ENCODE data around the gene NRGN.
A peak's percentile ranks its signal among the peaks of the same experiment; 100 is the strongest.

NRGN gene

DNA sequence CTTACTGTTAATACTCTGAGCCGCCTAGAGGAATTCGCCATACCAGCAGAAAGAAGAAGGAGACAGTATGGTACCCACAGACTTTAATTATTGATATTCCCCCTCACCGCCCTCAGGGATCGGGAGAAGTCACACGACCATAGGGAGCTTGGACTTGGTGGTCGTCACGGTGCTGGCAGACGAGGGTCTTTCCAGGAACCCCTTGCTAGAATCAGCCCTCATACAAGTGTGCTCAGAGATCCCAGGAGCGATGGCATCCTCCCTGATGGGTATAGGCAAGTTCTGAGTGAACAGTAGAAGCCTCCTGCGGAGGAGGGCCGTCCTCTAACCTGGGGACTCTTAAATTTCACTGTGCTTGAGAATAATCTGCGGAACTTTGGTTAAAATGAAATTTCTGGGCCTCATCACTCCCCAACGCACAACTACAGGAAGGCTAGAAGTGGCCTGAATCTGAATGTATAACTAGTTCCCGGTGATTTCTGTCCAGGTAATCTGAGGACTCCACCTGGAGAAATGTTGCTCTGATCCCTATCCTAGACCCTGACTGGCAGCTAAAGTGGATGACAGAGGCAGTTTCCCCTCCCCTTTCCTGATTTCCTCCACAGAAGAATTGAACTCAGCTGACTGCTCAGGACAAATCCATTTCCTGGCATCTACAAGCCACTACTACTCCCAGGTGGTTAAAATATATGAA lies 7.8 kb downstream of the NRGN start:
- no peak for DNase-seq
- Mint-ChIP-seq H3K4me1 (peaks cover 19% of the 10 kb centered on the region), H3K9me3 (no peaks in the 10 kb centered on the region), H3K27me3 (peaks cover 2% of the 10 kb centered on the region), H3K4me3 (peak overlapping the region; percentile 84), H3K36me3 (ENCODE audit: low read depth) (no peaks in the 10 kb centered on the region), H3K27ac (no peak overlapping the region)
- ATAC-seq: no peak

DNA sequence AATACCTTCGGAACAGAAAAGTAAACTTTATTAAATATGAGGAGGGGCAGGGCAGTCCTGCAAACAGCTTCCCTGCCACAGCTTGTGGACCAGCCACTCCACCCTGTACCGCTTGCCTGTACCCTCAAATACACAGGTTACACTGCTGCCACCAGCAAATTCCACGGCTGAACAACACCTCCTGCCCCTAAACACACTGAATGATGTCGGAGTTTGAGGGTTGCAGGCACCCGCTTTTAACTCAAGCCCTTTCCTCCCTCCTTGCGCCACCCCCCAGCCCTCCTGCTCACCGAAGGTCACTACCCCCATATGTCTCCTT lies 8.3 kb downstream of the NRGN start:
- no peak for ATAC-seq
- DNase-seq: no peak
- Mint-ChIP-seq H3K9me3 (no peaks in the 10 kb centered on the region), H3K4me1 (peaks cover 21% of the 10 kb centered on the region), H3K4me3 (no peak overlapping the region), H3K27me3 (peaks cover 2% of the 10 kb centered on the region), H3K36me3 (ENCODE audit: low read depth) (no peaks in the 10 kb centered on the region), H3K27ac (no peak overlapping the region)

GRCh38 chr11:124748481-124749343 lies 9.0 kb downstream of the NRGN start:
- Mint-ChIP-seq H3K27ac (no peak overlapping the region), H3K9me3 (no peaks in the 10 kb centered on the region), H3K4me1 (peaks cover 21% of the 10 kb centered on the region), H3K27me3 (peaks cover 2% of the 10 kb centered on the region), H3K36me3 (ENCODE audit: low read depth) (no peaks in the 10 kb centered on the region), H3K4me3 (no peak overlapping the region)
- ATAC-seq: no peak
- DNase-seq: no peak

GRCh38 chr11:124749912-124750311 lies 10.2 kb downstream of the NRGN start:
- Mint-ChIP-seq H3K27ac (no peak overlapping the region), H3K4me3 (no peak overlapping the region), H3K4me1 (peaks cover 21% of the 10 kb centered on the region), H3K9me3 (no peaks in the 10 kb centered on the region), H3K27me3 (peaks cover 2% of the 10 kb centered on the region), H3K36me3 (ENCODE audit: low read depth) (no peaks in the 10 kb centered on the region)
- ATAC-seq (no peak), DNase-seq (no peak)

DNA sequence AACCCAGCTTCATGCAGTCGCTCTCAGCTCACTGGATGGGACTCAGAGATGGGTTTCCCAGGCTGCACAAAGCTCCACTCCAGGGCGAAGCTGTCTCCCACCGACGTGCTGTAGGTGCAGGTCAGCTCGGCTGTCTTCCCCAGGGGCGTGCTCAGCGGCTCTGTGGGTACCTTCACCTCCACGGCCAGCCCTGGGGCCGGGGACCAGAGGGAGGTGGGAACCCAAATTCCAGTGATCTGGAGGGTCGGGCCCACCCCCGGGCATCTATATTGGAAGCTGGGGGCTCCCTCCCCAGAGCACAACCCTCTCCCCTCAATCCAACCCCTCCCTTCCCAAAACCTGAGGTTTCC lies 11.6 kb downstream of the NRGN start:
- Mint-ChIP-seq H3K27ac (no peak overlapping the region), H3K4me1 (peaks cover 19% of the 10 kb centered on the region), H3K27me3 (peaks cover 7% of the 10 kb centered on the region), H3K4me3 (no peak overlapping the region), H3K9me3 (no peaks in the 10 kb centered on the region), H3K36me3 (ENCODE audit: low read depth) (no peaks in the 10 kb centered on the region)
- no peak for DNase-seq
- ATAC-seq: no peak

DNA sequence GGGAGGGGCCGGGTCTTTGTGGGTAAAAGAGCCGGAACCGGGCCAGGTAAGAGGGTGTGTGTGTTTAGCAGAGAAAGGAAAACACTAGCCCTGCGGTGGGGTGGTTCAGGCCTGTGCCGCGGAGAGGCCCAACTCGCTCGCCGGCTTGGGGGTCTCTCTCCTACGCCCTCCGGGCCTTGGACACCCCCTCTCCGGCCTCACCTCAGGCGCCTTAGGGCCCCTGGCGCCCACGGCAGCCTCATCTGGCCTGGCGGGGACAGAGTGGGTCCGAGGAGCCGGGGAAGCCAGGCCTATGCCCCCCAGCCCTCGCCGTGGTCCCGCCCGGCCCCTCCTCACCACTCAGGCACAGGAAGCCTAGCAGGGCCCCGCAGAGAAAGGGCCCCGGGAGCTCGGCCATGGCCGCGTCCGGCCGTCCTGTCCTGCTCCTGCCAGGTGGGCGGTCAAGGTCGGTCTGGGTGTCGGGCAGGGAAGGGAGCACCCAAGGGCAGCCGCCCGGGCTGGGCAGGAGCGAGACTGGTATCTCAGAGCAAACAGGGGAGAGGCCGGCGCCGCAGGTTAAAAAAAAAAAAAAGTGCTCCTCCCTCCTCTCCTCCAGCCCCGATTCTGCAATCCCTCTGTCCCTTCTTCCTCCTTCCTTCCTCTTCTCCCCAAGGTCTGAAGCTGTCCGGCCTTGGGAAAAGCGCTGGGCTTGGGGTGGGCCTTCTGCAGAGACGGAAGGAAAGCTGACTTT lies 12.2 kb downstream of the NRGN start, which contains the start of gene VSIG2:
TSS of gene VSIG2 (minus strand) at position 515 of the 730 bp plus-strand sequence. CDS start at position 397, 118 bp downstream.
- ATAC-seq (no peak), DNase-seq (no peak)
- H3K27me3 Mint-ChIP-seq: peaks cover 11% of the 10 kb centered on the region
- H3K4me1 Mint-ChIP-seq: peaks cover 15% of the 10 kb centered on the region
- no peaks in the 10 kb centered on the region for H3K36me3 Mint-ChIP-seq (ENCODE audit: low read depth)
- H3K9me3 Mint-ChIP-seq: no peaks in the 10 kb centered on the region
- peak within 1 kb of the TSS; percentile 35 for H3K27ac Mint-ChIP-seq
- peak within 1 kb of the TSS; percentile 58 for H3K4me3 Mint-ChIP-seq

DNA sequence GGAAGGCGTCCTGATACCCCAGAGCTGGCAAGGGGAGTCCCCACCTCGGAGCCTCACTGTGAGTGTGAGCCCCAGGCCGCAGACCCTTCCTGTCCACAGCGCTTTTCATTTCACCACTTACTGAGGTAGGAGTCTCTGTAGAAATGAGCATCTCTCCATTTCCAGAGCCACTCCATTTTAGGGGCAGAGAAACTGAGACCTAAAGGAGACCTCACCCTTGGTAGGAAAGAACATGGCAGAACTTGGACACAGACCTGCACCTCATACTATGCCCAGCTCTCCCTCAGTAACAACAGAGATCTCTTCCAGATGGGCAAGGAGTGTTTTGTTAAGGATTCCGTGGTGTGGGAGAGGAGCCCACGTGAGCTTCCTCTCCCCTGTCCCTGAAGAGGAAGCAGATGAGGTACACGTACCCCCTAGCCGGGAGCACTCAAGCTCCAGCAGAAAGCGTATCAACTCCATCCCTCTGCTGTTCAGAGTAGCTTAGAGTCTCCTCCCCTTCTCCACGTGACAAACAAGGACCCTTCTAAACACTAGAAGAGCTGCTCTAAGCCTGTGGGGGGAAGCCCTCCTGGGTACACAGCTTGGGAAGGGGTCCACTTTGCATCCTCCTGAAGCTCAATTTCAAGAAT lies 12.8 kb downstream of the NRGN start:
- DNase-seq: no peak
- H3K27ac Mint-ChIP-seq: peak overlapping the region; percentile 35
- H3K27me3 Mint-ChIP-seq: peaks cover 16% of the 10 kb centered on the region
- H3K4me3 Mint-ChIP-seq: peak overlapping the region; percentile 58
- H3K4me1 Mint-ChIP-seq: peaks cover 15% of the 10 kb centered on the region
- no peaks in the 10 kb centered on the region for H3K36me3 Mint-ChIP-seq (ENCODE audit: low read depth)
- H3K9me3 Mint-ChIP-seq: no peaks in the 10 kb centered on the region
- ATAC-seq: no peak

DNA sequence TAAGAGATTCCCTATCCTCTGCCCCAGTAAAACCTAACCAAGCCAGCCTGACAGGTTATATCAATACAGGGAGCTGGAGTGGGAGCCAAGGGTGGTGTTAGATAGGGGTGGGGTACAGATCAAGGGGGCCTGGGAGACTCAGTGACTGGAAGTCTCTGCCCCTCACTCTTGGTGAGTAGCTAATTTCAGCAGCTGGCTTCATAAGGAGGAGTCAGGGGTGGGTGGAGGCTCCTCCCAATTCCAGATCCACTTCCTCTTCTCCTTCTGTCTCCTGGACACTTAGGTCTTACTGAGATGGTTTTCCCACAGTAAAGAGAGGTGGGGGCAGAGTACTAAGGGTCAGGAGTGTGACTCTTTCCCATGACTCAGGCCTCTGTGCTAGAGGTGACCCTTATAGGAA lies 13.5 kb downstream of the NRGN start:
- DNase-seq: no peak
- Mint-ChIP-seq H3K27me3 (peaks cover 22% of the 10 kb centered on the region), H3K9me3 (no peaks in the 10 kb centered on the region), H3K27ac (no peak overlapping the region), H3K4me1 (peaks cover 16% of the 10 kb centered on the region), H3K4me3 (no peak overlapping the region), H3K36me3 (ENCODE audit: low read depth) (no peaks in the 10 kb centered on the region)
- no peak for ATAC-seq

DNA sequence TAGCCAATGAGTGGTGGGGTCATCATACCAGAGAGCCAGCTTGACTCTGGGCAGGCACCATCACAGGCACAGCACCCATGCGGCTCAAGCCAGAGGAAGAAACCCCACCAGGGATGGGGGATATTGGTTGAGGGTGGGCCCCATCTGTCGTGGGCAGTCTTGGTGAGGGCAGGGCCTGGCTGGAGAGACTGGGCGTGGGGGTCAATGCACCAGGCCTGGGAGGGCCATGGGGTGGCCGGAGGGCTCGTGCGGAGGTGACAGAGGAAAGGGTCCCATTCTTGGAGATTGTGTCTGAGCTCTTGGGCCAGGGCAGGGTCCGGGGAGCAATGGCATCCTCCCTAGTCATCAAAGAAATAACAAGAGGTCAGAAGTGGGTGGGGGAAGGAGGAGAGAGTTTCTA lies 13.9 kb downstream of the NRGN start:
- peaks cover 27% of the 10 kb centered on the region for H3K27me3 Mint-ChIP-seq
- no peaks in the 10 kb centered on the region for H3K9me3 Mint-ChIP-seq
- H3K36me3 Mint-ChIP-seq (ENCODE audit: low read depth): no peaks in the 10 kb centered on the region
- H3K4me3 Mint-ChIP-seq: no peak overlapping the region
- ATAC-seq (no peak), DNase-seq (no peak)
- H3K27ac Mint-ChIP-seq: no peak overlapping the region
- H3K4me1 Mint-ChIP-seq: peaks cover 16% of the 10 kb centered on the region

DNA sequence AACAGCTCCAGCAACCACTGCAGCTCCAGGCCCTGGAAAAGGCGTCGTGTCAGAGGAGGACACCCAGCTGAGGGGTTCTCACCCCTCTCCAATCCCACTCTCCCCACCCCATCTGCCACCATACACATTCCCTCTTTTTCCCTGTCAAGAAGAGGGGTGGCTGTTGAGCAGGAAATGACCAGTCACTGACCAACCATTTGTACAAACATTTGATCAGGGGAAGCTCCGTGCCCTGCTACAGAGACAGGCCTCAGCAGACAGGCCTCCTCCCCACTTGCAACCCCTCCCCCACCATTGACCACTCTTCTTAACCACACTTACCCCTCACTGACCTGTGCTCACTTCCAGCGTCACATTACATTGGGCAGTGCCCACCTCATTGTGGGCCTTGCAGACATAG lies 14.6 kb downstream of the NRGN start:
- no peaks in the 10 kb centered on the region for H3K36me3 Mint-ChIP-seq (ENCODE audit: low read depth)
- DNase-seq: no peak
- peaks cover 17% of the 10 kb centered on the region for H3K4me1 Mint-ChIP-seq
- H3K9me3 Mint-ChIP-seq: no peaks in the 10 kb centered on the region
- no peak overlapping the region for H3K27ac Mint-ChIP-seq
- peaks cover 30% of the 10 kb centered on the region for H3K27me3 Mint-ChIP-seq
- H3K4me3 Mint-ChIP-seq: no peak overlapping the region
- no peak for ATAC-seq

DNA sequence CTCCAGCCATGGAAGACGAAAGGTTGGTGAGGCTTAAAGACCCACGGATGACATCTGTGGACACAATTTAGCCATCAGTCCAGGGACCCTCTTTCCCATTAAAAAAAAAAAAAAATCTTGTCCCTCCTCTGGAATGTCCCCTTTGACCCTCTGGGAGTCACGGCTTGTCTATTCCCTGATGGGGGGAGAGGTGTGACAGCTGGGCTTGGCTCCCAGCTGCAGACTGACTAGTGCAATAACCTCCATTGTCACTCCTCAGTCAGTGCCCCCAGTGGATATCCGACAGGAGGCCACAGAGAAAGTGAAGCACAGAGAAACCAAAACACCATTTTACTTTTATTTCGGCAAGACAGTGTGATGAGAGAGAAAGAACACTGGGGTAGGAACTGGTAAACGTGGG lies 15.0 kb downstream of the NRGN start:
- Mint-ChIP-seq H3K27ac (no peak overlapping the region), H3K9me3 (no peaks in the 10 kb centered on the region), H3K27me3 (peaks cover 30% of the 10 kb centered on the region), H3K4me3 (no peak overlapping the region), H3K36me3 (ENCODE audit: low read depth) (no peaks in the 10 kb centered on the region), H3K4me1 (peaks cover 14% of the 10 kb centered on the region)
- ATAC-seq (no peak), DNase-seq (no peak)

DNA sequence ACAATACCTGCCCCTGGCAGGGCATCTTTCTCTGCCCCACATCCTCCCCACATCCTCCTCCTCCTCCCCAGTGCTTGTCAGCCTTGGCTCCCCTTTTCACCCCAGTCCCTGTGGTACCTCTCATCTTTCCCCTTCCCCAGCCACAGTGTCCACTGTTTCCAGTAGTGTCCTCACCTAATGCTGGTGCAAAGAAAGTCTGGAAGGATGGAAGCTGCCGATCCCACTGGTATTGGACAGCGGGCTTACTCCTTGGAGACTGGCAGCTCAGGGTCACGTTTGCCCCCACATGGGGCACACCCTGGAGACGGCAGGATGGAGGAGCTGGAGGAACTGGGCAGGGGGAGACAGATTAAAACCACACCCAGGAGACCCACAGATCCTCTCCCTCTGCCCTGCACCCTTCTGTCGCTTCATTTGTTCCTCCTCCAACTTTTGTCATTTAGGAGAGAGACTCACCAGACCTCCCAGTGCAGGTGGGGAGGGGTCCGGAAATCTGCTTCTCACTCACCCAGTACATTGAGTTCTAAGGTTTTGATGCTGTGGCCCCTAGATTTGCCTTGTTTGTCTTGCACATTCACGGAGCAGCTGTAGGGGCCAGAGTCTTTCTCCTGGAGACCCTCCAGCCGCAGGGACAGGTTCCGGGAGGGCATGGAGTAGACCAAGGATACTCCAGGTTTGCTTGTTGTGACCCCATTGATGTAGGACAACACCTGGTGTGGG lies 16.5 kb downstream of the NRGN start:
- no peak overlapping the region for H3K27ac Mint-ChIP-seq
- H3K9me3 Mint-ChIP-seq: no peaks in the 10 kb centered on the region
- peaks cover 42% of the 10 kb centered on the region for H3K27me3 Mint-ChIP-seq

DNA sequence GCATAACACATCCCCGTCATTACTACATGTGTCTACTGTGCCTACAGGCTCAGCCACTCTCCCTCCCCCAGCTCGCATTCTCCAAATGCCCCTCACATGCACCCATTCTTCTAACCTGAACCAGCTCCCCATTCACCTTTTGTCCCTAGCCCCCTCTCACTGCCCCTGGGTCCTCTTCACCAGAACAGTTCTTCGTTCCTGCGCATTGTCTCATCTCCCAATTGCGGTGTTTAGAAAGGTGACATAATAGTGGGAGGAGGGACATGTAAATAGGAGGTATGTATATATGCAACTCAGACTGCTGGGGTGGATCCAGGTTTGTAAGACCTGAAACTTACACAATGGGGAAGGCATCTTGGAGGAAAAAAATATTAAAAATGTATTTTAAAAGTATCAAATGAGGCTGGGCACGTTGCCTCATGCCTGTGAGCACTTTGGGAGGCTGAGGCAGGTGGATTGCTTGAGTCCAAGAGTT lies 17.0 kb downstream of the NRGN start:
- Mint-ChIP-seq H3K36me3 (ENCODE audit: low read depth) (no peaks in the 10 kb centered on the region), H3K9me3 (no peaks in the 10 kb centered on the region), H3K27ac (no peak overlapping the region), H3K4me3 (no peak overlapping the region), H3K27me3 (peaks cover 46% of the 10 kb centered on the region), H3K4me1 (peaks cover 26% of the 10 kb centered on the region)
- DNase-seq (no peak), ATAC-seq (no peak)

More for the DNA sequence above, 16.5 kb downstream of the NRGN start:
- no peak for ATAC-seq
- Mint-ChIP-seq H3K4me1 (peaks cover 20% of the 10 kb centered on the region), H3K36me3 (ENCODE audit: low read depth) (no peaks in the 10 kb centered on the region), H3K4me3 (no peak overlapping the region)
- DNase-seq: no peak

GRCh38 chr11:124757320-124757719 lies 17.6 kb downstream of the NRGN start:
- H3K36me3 Mint-ChIP-seq (ENCODE audit: low read depth): no peaks in the 10 kb centered on the region
- ATAC-seq (no peak), DNase-seq (no peak)
- no peak overlapping the region for H3K4me3 Mint-ChIP-seq
- no peak overlapping the region for H3K27ac Mint-ChIP-seq
- no peaks in the 10 kb centered on the region for H3K9me3 Mint-ChIP-seq
- H3K4me1 Mint-ChIP-seq: peaks cover 28% of the 10 kb centered on the region
- peaks cover 46% of the 10 kb centered on the region for H3K27me3 Mint-ChIP-seq
